Measurements from ENCODE around the gene LHPP.

- TF ChIP-seq CTCF (IDR thresholded peaks at IDR 0.05; ENCODE audit: low read depth, low read length, poor library complexity, severe bottlenecking) (no peak), EZH2phosphoT487 (IDR thresholded peaks at IDR 0.05; ENCODE audit: borderline replicate concordance, low read length) (no peak)
Measured at GRCh38 chr10:124659380-124659779, 197.8 kb downstream of the LHPP start.
